SK-N-MC (cell line): ENCODE data around the gene NALCN.

ENCODE experiments used
- EZH2 ChIP-seq: fragments of 200-600 bp; sonication (generic); IDR thresholded peaks from one replicate; pipeline ENCODE4 v1.6.1; 2017; ENCODE audit warnings: antibody characterized with exemption
- POLR2AphosphoS5 ChIP-seq: IDR thresholded peaks from 2 replicates; pipeline ENCODE4 v1.6.1; 2012; ENCODE audit warnings: mild to moderate bottlenecking, low read depth, low read length, borderline replicate concordance

GRCh38 chr13:101332583-101332982, 83.7 kb downstream of the NALCN start:
- TF ChIP-seq POLR2AphosphoS5 (no peak), EZH2 (no peak)
